H9 (cell line): Measurements from ENCODE around the gene SYTL5. TPM values are rescaled to one million over a fixed set of nuclear protein-coding genes. Genes with fewer than 3 reads are reported as not detected.

Source experiments
- DNase-seq: peaks from one replicate; pipeline ENCODE4 v3.0.0-alpha.2; 2017
- H2AFZ ChIP-seq: one replicate; pipeline ENCODE4 v1.6.1; 2013; ENCODE audit warnings: mild to moderate bottlenecking, low read length, control low read depth, moderate library complexity
- H2AK5ac ChIP-seq: 2 replicates; pipeline ENCODE4 v1.6.1; 2013; ENCODE audit warnings: low read length, control low read depth, mixed read lengths; ENCODE audit not compliant: insufficient read length
- H2BK120ac ChIP-seq: one replicate; pipeline ENCODE4 v1.6.1; 2013; ENCODE audit warnings: low read depth, mild to moderate bottlenecking, low read length, control low read depth, inconsistent platforms; ENCODE audit not compliant: poor library complexity, severe bottlenecking
- H2BK12ac ChIP-seq: 2 replicates; pipeline ENCODE4 v1.6.1; 2013; ENCODE audit warnings: low read length, control low read depth, mixed read lengths, low read depth; ENCODE audit not compliant: insufficient read length
- H2BK15ac ChIP-seq: 2 replicates; pipeline ENCODE4 v1.6.1; 2013; ENCODE audit warnings: low read depth, low read length, control low read depth
- H2BK20ac ChIP-seq: one replicate; pipeline ENCODE4 v1.6.1; 2013; ENCODE audit warnings: low read depth, mild to moderate bottlenecking, low read length, control low read depth, inconsistent platforms; ENCODE audit not compliant: poor library complexity, severe bottlenecking
- H2BK5ac ChIP-seq: 2 replicates; pipeline ENCODE4 v1.6.1; 2013; ENCODE audit warnings: low read length, control low read depth, mixed read lengths; ENCODE audit not compliant: insufficient read length
- H3K14ac ChIP-seq: 2 replicates; pipeline ENCODE4 v1.6.1; 2013; ENCODE audit warnings: low read length, control low read depth; ENCODE audit not compliant: insufficient read depth
- H3K18ac ChIP-seq: 2 replicates; pipeline ENCODE4 v1.6.1; 2013; ENCODE audit warnings: low read depth, mild to moderate bottlenecking, mixed read lengths, low read length, control low read depth; ENCODE audit not compliant: insufficient read length
- H3K23ac ChIP-seq: 2 replicates; pipeline ENCODE4 v1.6.1; 2013; ENCODE audit warnings: low read length, control low read depth, mixed read lengths, low read depth; ENCODE audit not compliant: insufficient read length
- H3K23me2 ChIP-seq: 2 replicates; pipeline ENCODE4 v1.6.1; 2013; ENCODE audit warnings: low read depth, mild to moderate bottlenecking, mixed read lengths, low read length, control low read depth; ENCODE audit not compliant: insufficient read length, poor library complexity, severe bottlenecking
- H3K27ac ChIP-seq: 2 replicates; pipeline ENCODE4 v1.5.1; 2013; ENCODE audit warnings: low read length, control low read depth, mixed read lengths, low read depth; ENCODE audit not compliant: insufficient read length
- H3K27me3 ChIP-seq: 2 replicates; pipeline ENCODE4 v1.6.1; 2013; ENCODE audit warnings: low read length, control low read depth, inconsistent platforms; ENCODE audit not compliant: insufficient read depth
- H3K4ac ChIP-seq: 2 replicates; pipeline ENCODE4 v1.6.1; 2013; ENCODE audit warnings: low read depth, mild to moderate bottlenecking, control low read depth, inconsistent platforms, low read length, moderate library complexity
- H3K4me1 ChIP-seq: 2 replicates; pipeline ENCODE4 v1.6.1; 2013; ENCODE audit warnings: low read length, control low read depth, inconsistent platforms; ENCODE audit not compliant: insufficient read depth
- H3K4me2 ChIP-seq: 2 replicates; pipeline ENCODE4 v1.6.1; 2013; ENCODE audit warnings: low read length, control low read depth, mixed read lengths; ENCODE audit not compliant: insufficient read length, insufficient read depth
- H3K56ac ChIP-seq: 2 replicates; pipeline ENCODE4 v1.6.1; 2013; ENCODE audit warnings: low read depth, mild to moderate bottlenecking, mixed read lengths, low read length, control low read depth; ENCODE audit not compliant: insufficient read length
- H3K79me1 ChIP-seq: 2 replicates; pipeline ENCODE4 v1.6.1; 2013; ENCODE audit warnings: low read depth, mild to moderate bottlenecking, moderate library complexity, low read length, control low read depth, inconsistent platforms; ENCODE audit not compliant: insufficient read depth, poor library complexity, severe bottlenecking
- H3K79me2 ChIP-seq: 2 replicates; pipeline ENCODE4 v1.6.1; 2013; ENCODE audit warnings: low read length, control low read depth, inconsistent platforms; ENCODE audit not compliant: insufficient read depth
- H3K9ac ChIP-seq: 2 replicates; pipeline ENCODE4 v1.6.1; 2013; ENCODE audit warnings: low read length, control low read depth, mixed read lengths; ENCODE audit not compliant: insufficient read length; ENCODE audit errors: extremely low read depth
- H3K9me3 ChIP-seq: one replicate; pipeline ENCODE4 v1.6.1; 2013; ENCODE audit warnings: low read depth, low read length, inconsistent platforms; ENCODE audit not compliant: control insufficient read depth
- H3T11ph ChIP-seq: one replicate; pipeline ENCODE4 v1.6.1; 2013; ENCODE audit warnings: mild to moderate bottlenecking, low read length, control low read depth, inconsistent platforms
- H4K20me1 ChIP-seq: one replicate; pipeline ENCODE4 v1.6.1; 2013; ENCODE audit not compliant: control insufficient read depth, insufficient read length, insufficient read depth
- H4K5ac ChIP-seq: 2 replicates; pipeline ENCODE4 v1.6.1; 2013; ENCODE audit warnings: low read depth, mild to moderate bottlenecking, mixed read lengths, low read length, control low read depth; ENCODE audit not compliant: insufficient read length
- H4K8ac ChIP-seq: replicated peaks from 2 replicates; pipeline ENCODE4 v1.6.1; 2013; ENCODE audit warnings: low read length, control low read depth, mixed read lengths, low read depth; ENCODE audit not compliant: insufficient read length
- H4K91ac ChIP-seq: 2 replicates; pipeline ENCODE4 v1.6.1; 2013; ENCODE audit warnings: low read depth, mild to moderate bottlenecking, moderate library complexity, mixed read lengths, low read length, control low read depth; ENCODE audit not compliant: insufficient read length
- H3K27ac Mint-ChIP-seq, 3 experiments: 2 replicates in 2 of 3; 3 replicates in 1 of 3; pipeline ENCODE4 v1.8.0; 2020 to 2021; ENCODE audit warnings: mixed read lengths in 3 of 3, mild to moderate bottlenecking in 1 of 3, moderate library complexity in 1 of 3
- H3K27me3 Mint-ChIP-seq: 2 replicates; pipeline ENCODE4 v1.8.0; 2021; ENCODE audit warnings: low read depth, mild to moderate bottlenecking, moderate library complexity, mixed read lengths
- H3K36me3 Mint-ChIP-seq, 3 experiments: 2 replicates in 2 of 3; 3 replicates in 1 of 3; pipeline ENCODE4 v1.8.0; 2020 to 2021; ENCODE audit warnings: low read depth in 3 of 3, mixed read lengths in 3 of 3; ENCODE audit not compliant: insufficient read depth in 1 of 3
- H3K4me1 Mint-ChIP-seq, 2 experiments: 2 replicates each; pipeline ENCODE4 v1.8.0; 2020; ENCODE audit warnings: mixed read lengths in 2 of 2
- H3K4me3 Mint-ChIP-seq, 2 experiments: 2 replicates in 1 of 2; 3 replicates in 1 of 2; pipeline ENCODE4 v1.8.0; 2020 to 2021; ENCODE audit warnings: mild to moderate bottlenecking in 2 of 2, mixed read lengths in 2 of 2, moderate library complexity in 1 of 2
- H3K9me3 Mint-ChIP-seq, 2 experiments: 2 replicates in 1 of 2; 3 replicates in 1 of 2; pipeline ENCODE4 v1.8.0; 2020; ENCODE audit warnings: mild to moderate bottlenecking in 2 of 2, mixed read lengths in 2 of 2, moderate library complexity in 1 of 2
- CTCF ChIP-seq: fragments of 200-600 bp; sonication (generic); conservative IDR thresholded peaks from 3 replicates; pipeline ENCODE4 v1.8.0; 2021; ENCODE audit warnings: antibody characterized with exemption, mild to moderate bottlenecking
- WGBS: extraction: QIAGEN DNeasy Blood & Tissue Kit; methylation state at CpG from one replicate; pipeline ENCODE4 v1.1.7; 2013; ENCODE audit warnings: missing lambda C conversion rate, low lambda C conversion rate, mixed read lengths; ENCODE audit not compliant: insufficient read length; ENCODE audit errors: extremely low coverage; 5-methylcytosine and 5-hydroxymethylcytosine counted together
- total RNA-seq: library from RNA; stranded (reverse); gene quantifications from 2 replicates; pipeline ENCODE4 v1.2.1, GENCODE V29; 2021

The SYTL5 gene
- total RNA-seq, 1 experiment from 2014 or later: 0.15 TPM

GRCh38 chrX:37959212-37960021 is 46.9 kb upstream of the SYTL5 start:
- no peak overlapping the region for H4K5ac ChIP-seq
- H3K27me3 ChIP-seq: no peaks in the 10 kb centered on the region
- no peaks in the 10 kb centered on the region for H3K79me1 ChIP-seq
- no peak overlapping the region for H2AFZ ChIP-seq
- no peak overlapping the region for H3K27ac ChIP-seq
- no peak for DNase-seq
- no peak overlapping the region for H4K91ac ChIP-seq
- Mint-ChIP-seq H3K36me3 (peaks cover 0 to 2% (median 2%) of the 10 kb centered on the region in 3 experiments; a peak in 3 of 7 replicates), H3K9me3 (peaks cover 53 to 56% of the 10 kb centered on the region in 2 experiments), H3K4me1 (no peaks in the 10 kb centered on the region), H3K27me3 (no peaks in the 10 kb centered on the region; the same call in 1 of the 2 replicates), H3K4me3 (no peak overlapping the region), H3K27ac (peak overlapping the region in 1 of 3 experiments; percentile 72; a peak in 1 of 7 replicates)
- TF ChIP-seq CTCF: no peak
- no peak overlapping the region for H2BK5ac ChIP-seq
- H3K4me2 ChIP-seq: no peak overlapping the region
- no peak overlapping the region for H3T11ph ChIP-seq
- H3K9ac ChIP-seq: no peak overlapping the region
- no peak overlapping the region for H2BK15ac ChIP-seq
- H2BK12ac ChIP-seq: no peak overlapping the region
- H3K4ac ChIP-seq: no peak overlapping the region
- H4K8ac ChIP-seq: no peak overlapping the region
- H2AK5ac ChIP-seq: no peak overlapping the region
- no peak overlapping the region for H3K56ac ChIP-seq
- H3K14ac ChIP-seq: no peak overlapping the region
- H2BK20ac ChIP-seq: no peak overlapping the region
- no peaks in the 10 kb centered on the region for H3K4me1 ChIP-seq
- no peak overlapping the region for H3K23ac ChIP-seq
- no peak overlapping the region for H2BK120ac ChIP-seq
- H3K23me2 ChIP-seq: no peaks in the 10 kb centered on the region
- no peaks in the 10 kb centered on the region for H3K9me3 ChIP-seq
- no peak overlapping the region for H3K18ac ChIP-seq
- H3K79me2 ChIP-seq: no peaks in the 10 kb centered on the region
- no CpG with 5 or more reads among the region's 15 CpGs for WGBS
- no peaks in the 10 kb centered on the region for H4K20me1 ChIP-seq
